Neural progenitor cell (in vitro differentiated cells): ENCODE results near the gene ANKHD1.

ENCODE experiments used
- EZH2phosphoT487 ChIP-seq: fragments of 200-600 bp; sonication (generic); IDR thresholded peaks from 2 replicates; pipeline ENCODE4 v1.6.1; 2017; ENCODE audit warnings: antibody characterized with exemption
- TF ChIP-seq, protein P1 (sequence below): fragments of 200-600 bp; sonication (generic); IDR thresholded peaks from 2 replicates; pipeline ENCODE4 v1.5.1; 2017; ENCODE audit warnings: antibody characterized with exemption, mild to moderate bottlenecking

DNA sequence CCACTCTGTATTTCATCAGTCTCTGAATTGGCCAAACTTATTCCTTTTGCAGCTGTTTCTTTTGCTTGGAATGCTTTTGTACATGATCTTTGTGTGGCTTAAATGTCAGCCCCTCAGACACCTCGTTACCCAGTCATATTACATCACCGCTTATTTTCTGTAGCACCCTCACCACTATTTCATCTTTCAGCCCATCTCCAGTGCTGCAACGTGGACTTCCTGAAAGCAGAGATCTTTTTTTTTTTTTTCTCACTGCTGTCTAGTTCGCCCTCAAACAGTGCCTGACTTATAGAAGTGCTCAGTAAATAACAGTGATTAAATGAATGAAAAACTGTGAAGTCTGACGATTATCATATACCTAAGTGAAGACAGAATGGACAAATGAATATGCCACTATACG lies 154.8 kb downstream of the ANKHD1 start:
- no peak for TF ChIP-seq EZH2phosphoT487
- TF ChIP-seq, protein P1, sequence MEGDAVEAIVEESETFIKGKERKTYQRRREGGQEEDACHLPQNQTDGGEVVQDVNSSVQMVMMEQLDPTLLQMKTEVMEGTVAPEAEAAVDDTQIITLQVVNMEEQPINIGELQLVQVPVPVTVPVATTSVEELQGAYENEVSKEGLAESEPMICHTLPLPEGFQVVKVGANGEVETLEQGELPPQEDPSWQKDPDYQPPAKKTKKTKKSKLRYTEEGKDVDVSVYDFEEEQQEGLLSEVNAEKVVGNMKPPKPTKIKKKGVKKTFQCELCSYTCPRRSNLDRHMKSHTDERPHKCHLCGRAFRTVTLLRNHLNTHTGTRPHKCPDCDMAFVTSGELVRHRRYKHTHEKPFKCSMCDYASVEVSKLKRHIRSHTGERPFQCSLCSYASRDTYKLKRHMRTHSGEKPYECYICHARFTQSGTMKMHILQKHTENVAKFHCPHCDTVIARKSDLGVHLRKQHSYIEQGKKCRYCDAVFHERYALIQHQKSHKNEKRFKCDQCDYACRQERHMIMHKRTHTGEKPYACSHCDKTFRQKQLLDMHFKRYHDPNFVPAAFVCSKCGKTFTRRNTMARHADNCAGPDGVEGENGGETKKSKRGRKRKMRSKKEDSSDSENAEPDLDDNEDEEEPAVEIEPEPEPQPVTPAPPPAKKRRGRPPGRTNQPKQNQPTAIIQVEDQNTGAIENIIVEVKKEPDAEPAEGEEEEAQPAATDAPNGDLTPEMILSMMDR, result no peak
